Stimulated activated CD4-positive, alpha-beta T cell treated with anti-CD3 and anti-CD28 coated beads, Interleukin-15, amount 100 ng/mL, for 48 hours (primary cell): Measurements from ENCODE around the gene TBX19.
A peak's percentile ranks its signal among the peaks of the same experiment; 100 is the strongest.
"Not testable (repeated sequence)": the region's sequence is repeated elsewhere in the genome, so short reads cannot be mapped to it uniquely, and the experiment has no call there.

Experiments used
- DNase-seq, 2 donors: peaks; one replicate each; pipeline ENCODE4 v3.0.0-alpha.2; 2020; ENCODE audit warnings: low read depth in 2 of 2

Gene TBX19

DNA sequence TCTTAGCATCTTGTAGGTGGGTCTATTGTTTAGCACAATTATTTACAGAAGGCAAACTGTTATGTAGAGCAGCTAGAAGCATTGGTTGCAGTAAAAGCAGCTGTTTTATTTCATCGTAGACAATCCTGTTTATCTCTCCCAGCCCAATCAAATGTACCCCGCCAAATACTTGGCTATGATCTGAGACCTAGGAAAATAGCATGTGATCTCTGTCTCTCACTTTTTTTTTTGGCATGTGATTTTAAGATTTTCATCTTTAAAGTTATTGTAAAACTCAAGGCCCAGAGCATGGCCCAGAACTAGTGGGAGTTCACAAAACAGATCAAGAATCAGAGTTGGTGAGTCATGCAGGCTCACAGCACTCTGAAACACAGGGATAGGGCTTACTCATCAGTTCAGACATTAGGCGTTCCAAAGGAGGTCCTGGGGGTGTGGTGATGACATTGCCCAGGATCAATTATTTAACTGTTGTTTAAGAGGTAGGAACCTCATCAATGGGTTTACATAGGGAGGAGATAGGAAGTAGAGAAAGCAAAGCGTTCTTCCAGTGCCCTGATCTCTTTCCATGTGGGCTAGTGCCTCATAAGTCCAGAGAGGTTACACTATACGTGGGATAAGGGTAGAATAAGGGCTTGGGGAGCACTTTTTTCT is 40.2 kb downstream of the TBX19 start:
- peak; percentile 14 to 18 for DNase-seq

- no peak for DNase-seq
Measured at GRCh38 chr1:168321945-168322344, 41.3 kb downstream of the TBX19 start.

DNA sequence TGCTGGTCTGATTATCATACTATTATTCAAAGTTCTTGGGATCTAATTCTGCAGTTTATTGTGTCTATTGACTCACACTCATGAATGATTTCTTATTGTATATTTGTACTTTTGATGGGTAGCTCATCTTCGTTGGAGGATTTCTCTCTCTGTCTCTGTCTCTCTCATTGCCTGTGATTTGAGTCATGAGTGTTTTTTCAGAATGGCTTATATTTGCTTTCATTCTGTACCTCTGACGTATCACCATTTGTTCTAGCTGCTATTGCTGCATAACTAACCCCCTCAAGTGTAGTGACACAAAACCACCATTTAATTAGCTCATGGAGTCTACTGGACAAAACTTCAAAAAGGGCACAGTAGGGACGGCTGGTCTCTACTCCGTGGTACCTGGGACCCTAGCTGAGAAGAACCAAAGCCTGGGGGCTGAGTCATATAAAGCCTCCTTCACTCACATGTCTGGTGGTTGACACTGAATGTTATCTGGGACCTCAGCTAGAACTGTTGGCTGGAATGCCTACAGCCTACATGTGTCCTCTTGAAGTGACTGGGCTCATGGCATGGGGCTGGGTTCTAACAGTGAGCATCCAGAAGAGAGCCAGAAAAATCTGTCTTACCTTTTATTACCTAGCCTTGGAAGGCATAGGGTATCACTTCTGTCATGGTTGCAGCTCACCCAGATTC is 44.2 kb downstream of the TBX19 start:
- DNase-seq = no peak

GRCh38 chr1:168328731-168329364 is 48.2 kb downstream of the TBX19 start:
- no peak for DNase-seq

DNA sequence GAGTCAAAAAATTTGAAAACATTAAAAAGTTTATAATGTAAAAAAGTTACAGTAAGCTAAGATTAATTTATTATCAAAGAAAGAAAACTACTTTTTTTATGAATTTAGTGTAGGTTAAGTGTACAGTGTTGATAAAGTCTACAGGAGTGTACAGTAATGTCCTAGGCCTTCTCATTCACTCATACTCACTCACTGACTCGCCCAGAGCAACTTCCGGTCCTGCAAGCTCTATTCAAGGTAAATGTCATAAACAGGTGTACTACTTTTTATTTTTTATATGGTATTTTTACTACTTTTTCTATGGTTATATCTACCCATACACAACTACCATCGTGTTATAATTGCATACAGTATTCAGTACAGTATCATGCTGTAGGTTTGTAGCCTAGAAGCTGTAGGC is 49.6 kb downstream of the TBX19 start:
- DNase-seq = no peak

DNA sequence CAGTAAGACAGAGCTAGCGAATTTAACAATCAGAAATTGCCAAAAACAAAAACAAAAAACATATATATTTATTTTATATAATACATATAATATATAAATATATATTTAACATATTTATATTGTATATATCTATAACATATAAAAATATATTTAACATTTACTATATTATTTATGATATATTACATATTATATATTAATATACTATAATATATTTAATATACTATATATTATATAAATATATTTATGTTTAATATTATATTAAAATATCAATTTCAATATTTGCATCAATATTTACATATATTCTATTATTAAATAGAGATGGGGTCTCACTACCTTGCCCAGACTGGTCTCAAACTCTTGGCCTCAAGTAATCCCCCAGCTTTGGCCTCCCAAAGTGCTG is 50.9 kb downstream of the TBX19 start:
- no peak for DNase-seq

DNA sequence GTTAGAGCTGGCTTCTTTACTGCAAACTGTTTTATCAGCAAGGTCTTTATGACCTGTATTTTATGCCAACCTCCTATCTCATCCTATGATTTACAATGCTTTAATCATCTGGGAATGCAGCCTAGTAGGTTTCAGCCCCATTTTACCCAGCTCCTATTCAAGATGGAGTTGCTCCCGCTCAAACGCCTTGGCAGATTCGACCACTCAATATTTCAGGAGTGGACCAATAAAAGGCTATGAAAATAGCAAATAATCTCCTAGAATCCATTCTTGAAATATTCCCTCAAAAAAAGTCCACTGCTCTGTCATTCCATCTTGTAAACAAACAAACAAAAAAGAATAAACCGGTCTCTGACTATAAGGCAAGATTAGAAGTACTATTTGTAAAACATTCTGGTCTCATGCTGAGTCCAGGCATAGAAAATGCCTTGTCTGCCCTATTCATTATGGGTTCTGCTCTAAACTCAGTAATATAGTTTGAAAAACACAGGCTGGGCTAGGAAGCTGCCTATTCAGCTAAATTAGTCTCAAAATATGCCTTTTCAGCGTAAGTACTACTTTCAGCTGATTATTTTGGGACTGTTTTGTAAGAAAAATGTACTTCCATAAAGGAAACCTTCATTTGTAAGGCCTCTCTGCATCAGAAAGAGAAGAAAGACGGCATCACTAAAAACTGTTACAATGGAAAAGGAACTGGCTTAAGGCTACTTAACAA is 53.0 kb downstream of the TBX19 start:
- no peak for DNase-seq

- no peak for DNase-seq
Measured at GRCh38 chr1:168335500-168335899, 54.8 kb downstream of the TBX19 start.

DNA sequence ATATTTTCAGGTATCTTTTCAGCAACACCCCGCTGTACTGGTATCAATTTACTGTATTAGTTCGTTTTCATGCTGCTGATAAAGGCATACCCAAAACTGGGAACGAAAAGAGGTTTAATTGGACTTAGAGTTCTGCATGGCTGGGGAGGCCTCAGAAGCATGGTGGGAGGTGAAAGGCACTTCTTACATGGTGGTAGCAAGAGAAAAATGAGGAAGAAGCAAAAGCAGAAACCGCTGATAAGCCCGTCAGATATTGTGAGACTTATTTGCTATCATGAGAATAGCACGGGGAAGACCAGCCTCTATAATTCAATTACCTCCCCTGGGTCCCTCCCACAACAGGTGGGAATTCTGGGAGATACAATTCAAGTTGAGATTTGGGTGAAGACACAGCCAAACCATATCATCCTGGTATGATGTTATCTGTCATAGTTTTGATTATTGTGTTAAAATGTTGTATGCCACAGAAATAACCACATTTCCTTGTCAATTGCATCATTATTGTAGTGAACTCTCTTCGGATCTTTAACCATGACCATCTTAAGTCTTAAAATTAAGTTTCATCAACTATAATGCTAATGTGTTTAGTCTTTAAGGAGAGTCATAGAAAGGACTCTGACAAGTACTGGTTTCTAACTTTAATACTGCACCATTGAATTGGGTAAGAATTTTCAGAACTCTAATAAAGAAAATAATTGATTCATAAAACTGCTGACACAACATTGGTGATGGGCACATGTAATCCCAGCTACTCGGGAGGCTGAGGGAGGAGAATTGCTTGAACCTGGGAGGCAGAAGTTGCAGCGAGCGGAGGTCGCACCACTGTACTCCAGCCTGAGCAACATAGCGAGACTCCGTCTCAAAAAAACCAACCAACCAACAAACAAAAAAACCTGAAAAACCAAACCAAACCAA is 58.2 kb downstream of the TBX19 start:
- DNase-seq = no peak

- DNase-seq = no peak
Measured at GRCh38 chr1:168340781-168341482, 60.3 kb downstream of the TBX19 start.

DNA sequence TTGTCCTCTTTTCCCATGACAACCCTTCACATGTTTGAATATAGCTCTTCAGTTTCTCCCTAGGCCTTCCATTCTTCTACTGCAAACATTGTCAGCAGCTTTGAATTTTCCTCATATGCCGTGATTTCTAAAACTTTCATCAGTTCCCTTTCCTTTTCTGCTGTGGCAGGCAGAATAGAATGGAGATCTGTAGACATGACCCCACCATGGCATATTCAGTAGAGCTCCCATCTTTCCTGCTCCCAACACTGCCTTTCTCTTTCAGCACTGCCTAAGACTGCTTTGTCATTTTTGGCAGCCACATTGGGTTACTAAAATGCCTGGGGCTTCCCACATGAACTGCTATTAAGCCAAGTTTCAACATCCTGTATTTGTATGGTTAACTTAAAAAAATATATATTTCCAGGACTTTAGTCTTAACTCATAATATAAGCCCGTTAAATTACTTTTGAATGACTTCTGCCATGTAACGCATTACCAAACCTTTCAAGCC is 60.9 kb downstream of the TBX19 start:
- DNase-seq = no peak

GRCh38 chr1:168342572-168343280 is 62.0 kb downstream of the TBX19 start:
- DNase-seq = peak; percentile 83

DNA sequence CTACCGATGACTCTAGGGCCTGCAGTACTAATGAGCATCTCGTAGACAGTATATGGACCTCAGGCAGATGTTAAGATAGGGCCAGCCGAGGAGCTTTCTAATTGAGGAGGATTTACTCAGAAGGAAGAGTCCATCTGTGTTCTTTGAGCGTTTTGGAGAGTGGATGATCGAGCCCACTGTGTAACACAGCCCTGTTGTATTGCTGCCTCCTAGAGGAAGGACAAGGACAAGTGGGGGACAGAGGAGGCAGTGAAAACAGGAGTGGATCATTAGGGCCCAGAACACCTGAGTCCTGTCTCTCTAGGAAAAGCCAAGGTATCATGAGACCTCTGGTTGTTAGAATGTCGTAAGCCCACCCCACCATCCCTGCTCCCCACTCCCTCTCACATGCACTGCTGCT is 62.9 kb downstream of the TBX19 start:
- no peak for DNase-seq

GRCh38 chr1:168344517-168344916 is 63.8 kb downstream of the TBX19 start:
- DNase-seq = no peak

- no peak for DNase-seq
Measured at GRCh38 chr1:168345939-168346338, 65.3 kb downstream of the TBX19 start.

- no peak for DNase-seq
Measured at GRCh38 chr1:168347630-168348029, 67.0 kb downstream of the TBX19 start.

DNA sequence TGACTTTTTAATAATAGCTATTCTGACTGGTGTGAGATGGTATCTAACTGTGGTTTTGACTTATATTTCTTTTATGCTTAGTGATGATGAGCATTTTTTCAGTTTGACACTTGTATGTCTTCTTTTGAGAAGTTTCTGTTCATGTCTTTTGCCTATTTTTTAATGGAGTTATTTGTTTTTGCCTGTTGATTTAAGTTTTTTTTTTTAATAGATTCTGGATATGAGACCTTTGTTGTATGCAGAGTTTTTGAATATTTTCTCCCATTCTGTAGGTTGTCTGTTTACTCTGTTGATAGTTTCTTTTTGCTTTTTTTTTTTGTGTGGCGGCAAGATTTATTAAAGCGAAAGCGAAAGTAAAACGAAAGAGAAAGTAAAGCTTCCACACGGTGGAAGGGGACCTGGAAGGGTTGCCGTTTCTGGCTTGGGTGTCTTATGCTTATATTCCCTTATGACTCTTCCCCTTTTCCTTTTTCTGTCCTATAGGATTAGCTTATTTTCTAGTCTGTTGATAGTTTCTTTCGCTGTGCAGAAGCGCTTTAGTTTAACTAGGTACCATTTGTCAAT is 67.6 kb downstream of the TBX19 start:
- DNase-seq = no peak

- DNase-seq = not testable (repeated sequence)
Measured at GRCh38 chr1:168354335-168355269, 73.9 kb downstream of the TBX19 start.
